Testis (tissue), 3 donors: ENCODE results near the gene GBF1. TPM values are rescaled to one million over a fixed set of nuclear protein-coding genes. Genes with fewer than 3 reads are reported as not detected.
A peak's percentile ranks its signal among the peaks of the same experiment; 100 is the strongest.

Experiments used
- DNase-seq: peaks from one replicate; pipeline ENCODE4 v3.0.0-alpha.2; 2019
- H3K27ac ChIP-seq, 2 donors: fragments of 200-600 bp; sonication (generic); one replicate each; pipeline ENCODE4 v1.5.1; 2019
- H3K27me3 ChIP-seq: fragments of 200-600 bp; sonication (generic); one replicate; pipeline ENCODE4 v1.5.1; 2019
- H3K36me3 ChIP-seq: fragments of 200-600 bp; sonication (generic); one replicate; pipeline ENCODE4 v1.5.1; 2017; ENCODE audit warnings: low read depth; ENCODE audit errors: missing control alignments
- H3K4me1 ChIP-seq: fragments of 200-600 bp; sonication (generic); one replicate; pipeline ENCODE4 v1.5.1; 2019
- H3K4me3 ChIP-seq, 2 donors: fragments of 200-600 bp; sonication (generic); one replicate each; pipeline ENCODE4 v1.5.1; 2017 to 2019
- H3K9me3 ChIP-seq: fragments of 200-600 bp; sonication (generic); one replicate; pipeline ENCODE4 v1.5.1; 2017
- POLR2A ChIP-seq: fragments of 450-650 bp; IDR thresholded peaks from one replicate; pipeline ENCODE4 v1.6.1; 2017; ENCODE audit warnings: antibody characterized with exemption, mild to moderate bottlenecking, moderate library complexity
- WGBS, 2 donors: methylation state at CpG; one replicate each; pipeline ENCODE4 v1.1.5; 2018; 5-methylcytosine and 5-hydroxymethylcytosine counted together
- intact Hi-C: fragments of 100-400 bp; cut with DNase I; formaldehyde crosslinking; loops from one replicate; pipeline ENCODE4 v1.15.1; 2023; ENCODE audit warnings: low total_unique reads
- polyA plus RNA-seq: library from polyadenylated mRNA; stranded (reverse); fragments of 350-450 nt; fragmentation: Illumina TruSeq; extraction: RNeasy Lipid Tissue Mini Kit (QIAGEN cat#74804); gene quantifications from one replicate; pipeline ENCODE4 v1.2.3, GENCODE V29; 2014; ENCODE audit warnings: low read depth, low replicate concordance; ENCODE audit not compliant: insufficient read depth
- total RNA-seq, 2 donors: library from RNA; depleted of rRNA; stranded (reverse); fragments of >200 nt; gene quantifications; one replicate each; pipeline ENCODE4 v1.2.3, GENCODE V29; 2016
- TF ChIP-seq, protein P1 (sequence below), 3 experiments: fragments of 450-650 bp in 2 of 3; fragments of 200-600 bp in 1 of 3; sonication (generic) in 1 of 3; IDR thresholded peaks; one replicate each; pipeline ENCODE4 v1.5.1; 2016 to 2019; ENCODE audit warnings: antibody characterized with exemption in 3 of 3, mild to moderate bottlenecking in 2 of 3, moderate library complexity in 1 of 3

The GBF1 gene
- total and polyA plus RNA-seq, 3 donors from 2014 or later = 58.2 to 76.4 (median 72.1) TPM

GRCh38 chr10:102231357-102232318, 13.7 kb upstream of the GBF1 start:
- H3K27me3 ChIP-seq = no peaks in the 10 kb centered on the region
- peak overlapping the region; percentile 42 to 56 for H3K4me3 ChIP-seq
- peak; percentile 58 for DNase-seq
- WGBS, 2 donors = 16 to 19% methylated on average over 32 to 54 of the region's 76 CpGs
- H3K27ac ChIP-seq = no peak overlapping the region
- H3K36me3 ChIP-seq = no peaks in the 10 kb centered on the region
- intact Hi-C loops = loop anchor here (5.0 kb wide), 1 partner anchor 121 kb away; no protein-coding TSS in a partner anchor
- H3K9me3 ChIP-seq = no peaks in the 10 kb centered on the region
- peaks cover 15% of the 10 kb centered on the region for H3K4me1 ChIP-seq
- TF ChIP-seq, protein P1, sequence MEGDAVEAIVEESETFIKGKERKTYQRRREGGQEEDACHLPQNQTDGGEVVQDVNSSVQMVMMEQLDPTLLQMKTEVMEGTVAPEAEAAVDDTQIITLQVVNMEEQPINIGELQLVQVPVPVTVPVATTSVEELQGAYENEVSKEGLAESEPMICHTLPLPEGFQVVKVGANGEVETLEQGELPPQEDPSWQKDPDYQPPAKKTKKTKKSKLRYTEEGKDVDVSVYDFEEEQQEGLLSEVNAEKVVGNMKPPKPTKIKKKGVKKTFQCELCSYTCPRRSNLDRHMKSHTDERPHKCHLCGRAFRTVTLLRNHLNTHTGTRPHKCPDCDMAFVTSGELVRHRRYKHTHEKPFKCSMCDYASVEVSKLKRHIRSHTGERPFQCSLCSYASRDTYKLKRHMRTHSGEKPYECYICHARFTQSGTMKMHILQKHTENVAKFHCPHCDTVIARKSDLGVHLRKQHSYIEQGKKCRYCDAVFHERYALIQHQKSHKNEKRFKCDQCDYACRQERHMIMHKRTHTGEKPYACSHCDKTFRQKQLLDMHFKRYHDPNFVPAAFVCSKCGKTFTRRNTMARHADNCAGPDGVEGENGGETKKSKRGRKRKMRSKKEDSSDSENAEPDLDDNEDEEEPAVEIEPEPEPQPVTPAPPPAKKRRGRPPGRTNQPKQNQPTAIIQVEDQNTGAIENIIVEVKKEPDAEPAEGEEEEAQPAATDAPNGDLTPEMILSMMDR (IDR thresholded peaks at IDR 0.05) = peak; percentile 26 to 63 (median 55)
- no peak for TF ChIP-seq POLR2A

DNA sequence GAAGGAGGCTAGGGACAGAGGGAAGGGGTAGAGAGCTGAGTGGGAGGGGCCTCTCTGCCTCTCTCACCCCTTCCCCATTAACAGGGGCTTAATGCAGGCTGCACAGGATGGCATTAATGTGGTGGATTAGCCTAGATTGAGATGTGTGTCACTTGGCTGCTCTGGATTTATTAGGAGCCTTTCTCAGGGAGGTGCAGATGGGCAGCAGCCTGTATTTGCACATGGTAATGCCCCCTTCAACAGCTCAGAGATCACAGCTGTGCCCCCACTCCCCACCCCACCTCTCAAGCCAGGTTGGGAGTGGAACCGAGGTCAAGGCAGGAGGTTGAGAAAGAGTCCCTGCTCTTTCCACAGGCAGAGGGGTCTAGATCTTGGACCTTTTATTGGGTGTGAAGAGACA, 11.3 kb upstream of the GBF1 start:
- Histone ChIP-seq H3K9me3 (no peaks in the 10 kb centered on the region), H3K27ac (no peak overlapping the region), H3K36me3 (no peaks in the 10 kb centered on the region), H3K4me1 (peaks cover 15% of the 10 kb centered on the region), H3K27me3 (no peaks in the 10 kb centered on the region), H3K4me3 (no peak overlapping the region)
- intact Hi-C loops = loop anchor here (5.0 kb wide), 1 partner anchor 118 kb away; no protein-coding TSS in a partner anchor
- TF ChIP-seq POLR2A = no peak
- TF ChIP-seq, protein P1 (IDR thresholded peaks at IDR 0.05) = no peak
- no peak for DNase-seq
- 75 to 81% methylated on average over 1 of the region's 1 CpG for WGBS, 2 donors

- H3K9me3 ChIP-seq = no peaks in the 10 kb centered on the region
- TF ChIP-seq POLR2A = no peak
- TF ChIP-seq, protein P1 (IDR thresholded peaks at IDR 0.05) = no peak
- WGBS, 2 donors = 82 to 94% methylated on average over 6 to 12 of the region's 12 CpGs
- H3K27ac ChIP-seq = no peak overlapping the region
- peaks cover 13% of the 10 kb centered on the region for H3K4me1 ChIP-seq
- H3K27me3 ChIP-seq = no peaks in the 10 kb centered on the region
- no peaks in the 10 kb centered on the region for H3K36me3 ChIP-seq
- intact Hi-C loops = loop anchor here (5.0 kb wide), 1 partner anchor 117 kb away; no protein-coding TSS in a partner anchor
- DNase-seq = no peak
- H3K4me3 ChIP-seq = no peak overlapping the region
Observed at GRCh38 chr10:102234888-102235597, 10.3 kb upstream of the GBF1 start.

DNA sequence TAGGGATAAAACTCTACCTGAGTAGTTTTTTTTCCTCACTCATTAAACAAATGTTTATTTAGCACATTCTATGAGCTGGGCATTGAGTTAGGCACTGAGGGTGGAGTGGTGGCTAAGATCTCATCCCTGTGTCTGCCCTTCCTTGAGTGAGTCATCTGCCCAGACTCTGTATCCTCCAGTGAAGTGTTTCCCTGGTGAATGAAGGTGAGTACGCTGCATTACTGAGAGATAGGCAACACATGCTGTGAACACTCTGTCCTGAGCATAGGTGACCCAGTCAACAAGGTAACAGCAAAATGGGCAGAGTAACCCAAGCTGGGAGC, 9.8 kb upstream of the GBF1 start:
- no peaks in the 10 kb centered on the region for H3K9me3 ChIP-seq
- 95 to 100% methylated on average over 1 of the region's 1 CpG for WGBS, 2 donors
- TF ChIP-seq, protein P1 (IDR thresholded peaks at IDR 0.05) = no peak
- TF ChIP-seq POLR2A = no peak
- DNase-seq = no peak
- H3K36me3 ChIP-seq = no peaks in the 10 kb centered on the region
- peaks cover 11% of the 10 kb centered on the region for H3K4me1 ChIP-seq
- H3K4me3 ChIP-seq = no peak overlapping the region
- no peak overlapping the region for H3K27ac ChIP-seq
- no peaks in the 10 kb centered on the region for H3K27me3 ChIP-seq
- intact Hi-C loops = no loop called here
